SK-N-SH (cell line): ENCODE measurements around the gene MTURN. TPM values are rescaled to one million over a fixed set of nuclear protein-coding genes. Genes with fewer than 3 reads are reported as not detected.

Experiments
- CTCF ChIA-PET: fragments of 300-600, 350-600 bp; formaldehyde crosslinking; extraction: SDS; loops from one replicate; lab custom pipeline; 2021; lab: Yijun Ruan, JAX
- POLR2A ChIA-PET: fragments of 350-600 bp; sonication (Branson Sonifier 250); formaldehyde crosslinking; extraction: SDS; loops from one replicate; lab custom pipeline; 2020; ENCODE audit warnings: antibody characterized with exemption, inconsistent platforms; lab: Yijun Ruan, JAX
- DNase-seq: peaks from one replicate; pipeline ENCODE4 v3.0.0; 2012
- H2AFZ ChIP-seq: fragments of 200-600 bp; sonication (generic); 2 replicates; pipeline ENCODE4 v1.8.1; 2016; ENCODE audit warnings: antibody characterized with exemption, mild to moderate bottlenecking, low read depth
- H3F3A ChIP-seq: fragments of 200-600 bp; sonication (generic); replicated peaks from 2 replicates; pipeline ENCODE3; 2016; ENCODE audit warnings: antibody characterized with exemption, mild to moderate bottlenecking; ENCODE audit not compliant: insufficient read depth
- H3K27ac ChIP-seq, 2 experiments: fragments of 200-500 bp in 1 of 2; fragments of 200-600 bp in 1 of 2; sonication (Bioruptor generic) in 1 of 2; sonication (generic), shearing (Covaris generic) in 1 of 2; 2 replicates each; pipeline versions ENCODE4 v1.5.1 to v1.6.1; 2014 to 2016; ENCODE audit warnings: low read depth in 2 of 2, inconsistent platforms in 1 of 2, low read length in 1 of 2, mild to moderate bottlenecking in 1 of 2, mixed read lengths in 1 of 2
- H3K27me3 ChIP-seq: fragments of 200-600 bp; sonication (generic), shearing (Covaris generic); 2 replicates; pipeline ENCODE4 v1.6.1; 2016; ENCODE audit warnings: mixed run types; ENCODE audit not compliant: insufficient read depth
- H3K36me3 ChIP-seq, 2 experiments: fragments of 200-500 bp in 1 of 2; fragments of 200-600 bp in 1 of 2; sonication (Bioruptor generic) in 1 of 2; sonication (generic) in 1 of 2; replicated peaks in 1 of 2; 2 replicates each; pipeline versions ENCODE3 to v1.5.1; 2014 to 2016; ENCODE audit warnings: low read length in 1 of 2, mild to moderate bottlenecking in 1 of 2; ENCODE audit not compliant: insufficient read depth in 2 of 2, control insufficient read depth in 1 of 2
- H3K4me1 ChIP-seq, 2 experiments: fragments of 200-500 bp in 1 of 2; fragments of 200-600 bp in 1 of 2; sonication (Bioruptor generic) in 1 of 2; sonication (generic), shearing (Covaris generic) in 1 of 2; 2 replicates each; pipeline versions ENCODE4 v1.5.1 to v1.6.1; 2014 to 2016; ENCODE audit warnings: low read depth in 1 of 2, low read length in 1 of 2, mixed run types in 1 of 2; ENCODE audit not compliant: insufficient read depth in 2 of 2, control insufficient read depth in 1 of 2
- H3K4me2 ChIP-seq: fragments of 200-600 bp; sonication (generic), shearing (Covaris generic); 2 replicates; pipeline ENCODE4 v1.6.1; 2017; ENCODE audit warnings: mixed run types
- H3K4me3 ChIP-seq, 2 experiments: fragments of 200-500 bp in 1 of 2; fragments of 200-600 bp in 1 of 2; sonication (Bioruptor generic) in 1 of 2; sonication (generic), shearing (Covaris generic) in 1 of 2; 2 replicates each; pipeline versions ENCODE4 v1.5.1 to v1.8.1; 2014 to 2016; ENCODE audit warnings: low read depth in 2 of 2, inconsistent platforms in 1 of 2, low read length in 1 of 2, mild to moderate bottlenecking in 1 of 2, mixed read lengths in 1 of 2, moderate library complexity in 1 of 2
- H3K79me2 ChIP-seq: fragments of 200-600 bp; sonication (generic); 2 replicates; pipeline ENCODE4 v1.8.1; 2017; ENCODE audit warnings: mild to moderate bottlenecking; ENCODE audit not compliant: insufficient read depth
- H3K9ac ChIP-seq: fragments of 200-600 bp; sonication (generic); 2 replicates; pipeline ENCODE4 v1.6.1; 2017; ENCODE audit warnings: mixed run types
- H3K9me2 ChIP-seq: fragments of 200-600 bp; sonication (generic); 2 replicates; pipeline ENCODE4 v1.6.1; 2017; ENCODE audit warnings: mixed run types
- H3K9me3 ChIP-seq: fragments of 200-600 bp; sonication (generic); 2 replicates; pipeline ENCODE4 v1.6.1; 2017; ENCODE audit warnings: mixed run types, mild to moderate bottlenecking, moderate library complexity
- H4K20me1 ChIP-seq: fragments of 200-600 bp; sonication (generic); 2 replicates; pipeline ENCODE4 v1.6.1; 2017; ENCODE audit warnings: mild to moderate bottlenecking, mixed run types; ENCODE audit not compliant: insufficient read depth
- ELF1 ChIP-seq: IDR thresholded peaks from 2 replicates; pipeline ENCODE4 v1.4.0; 2012
- EZH2phosphoT487 ChIP-seq: fragments of 200-600 bp; sonication (generic); IDR thresholded peaks from 2 replicates; pipeline ENCODE4 v1.6.1; 2017; ENCODE audit warnings: low read depth, mixed run types, mild to moderate bottlenecking, antibody characterized with exemption, moderate library complexity, borderline replicate concordance
- GABPA ChIP-seq: IDR thresholded peaks from 2 replicates; pipeline ENCODE4 v1.4.0; 2012; ENCODE audit warnings: low read depth, mild to moderate bottlenecking
- MEF2A ChIP-seq: IDR thresholded peaks from 2 replicates; pipeline ENCODE4 v1.4.0; 2012; ENCODE audit warnings: low read depth, borderline replicate concordance
- NRF1 ChIP-seq: IDR thresholded peaks from 2 replicates; pipeline ENCODE4 v1.6.1; 2012; ENCODE audit warnings: low read depth, mild to moderate bottlenecking, low read length
- RAD21 ChIP-seq: IDR thresholded peaks from 2 replicates; pipeline ENCODE4 v1.6.1; 2012; ENCODE audit warnings: mild to moderate bottlenecking, low read length
- RFX5 ChIP-seq: IDR thresholded peaks from 2 replicates; pipeline ENCODE4 v1.6.1; 2012; ENCODE audit warnings: mild to moderate bottlenecking, improper control_type of control experiment, low read length
- RXRA ChIP-seq: IDR thresholded peaks from 2 replicates; pipeline ENCODE4 v1.4.0; 2012; ENCODE audit warnings: low read depth, mild to moderate bottlenecking, borderline replicate concordance
- SIN3A ChIP-seq: IDR thresholded peaks from 2 replicates; pipeline ENCODE4 v1.6.1; 2012; ENCODE audit warnings: low read depth, mild to moderate bottlenecking, low read length, moderate library complexity, borderline replicate concordance
- SMC3 ChIP-seq: IDR thresholded peaks from 2 replicates; pipeline ENCODE4 v1.6.1; 2012; ENCODE audit warnings: low read depth, low read length, improper control_type of control experiment
- TAF1 ChIP-seq: IDR thresholded peaks from 2 replicates; pipeline ENCODE4 v1.6.1; 2012; ENCODE audit warnings: low read depth, mild to moderate bottlenecking, low read length, moderate library complexity, borderline replicate concordance
- USF2 ChIP-seq: fragments of 150-350 bp; IDR thresholded peaks from 2 replicates; pipeline ENCODE4 v1.6.1; 2017; ENCODE audit warnings: antibody characterized with exemption, low read length, low read depth, borderline replicate concordance
- ZBTB33 ChIP-seq: IDR thresholded peaks from 2 replicates; pipeline ENCODE4 v1.4.0; 2012; ENCODE audit warnings: low read depth, borderline replicate concordance
- polyA plus RNA-seq, 3 experiments: library from polyadenylated mRNA; depleted of rRNA; stranded (reverse); fragments of >200 nt; gene quantifications; 2 replicates each; pipeline ENCODE4 v1.2.3, GENCODE V29; 2012
- TF ChIP-seq, protein P1 (sequence below): fragments of 150-350 bp; IDR thresholded peaks from 2 replicates; pipeline ENCODE4 v1.6.1; 2016; ENCODE audit warnings: mild to moderate bottlenecking, low read depth, low read length
- TF ChIP-seq, protein P2 (sequence below): IDR thresholded peaks from 2 replicates; pipeline ENCODE4 v1.6.1; 2012; ENCODE audit warnings: mild to moderate bottlenecking, low read depth, low read length, moderate library complexity

Gene MTURN
- polyA plus RNA-seq, 1 of the 3 experiments (the other 2 are of a cell fraction): 9.0 TPM

DNA sequence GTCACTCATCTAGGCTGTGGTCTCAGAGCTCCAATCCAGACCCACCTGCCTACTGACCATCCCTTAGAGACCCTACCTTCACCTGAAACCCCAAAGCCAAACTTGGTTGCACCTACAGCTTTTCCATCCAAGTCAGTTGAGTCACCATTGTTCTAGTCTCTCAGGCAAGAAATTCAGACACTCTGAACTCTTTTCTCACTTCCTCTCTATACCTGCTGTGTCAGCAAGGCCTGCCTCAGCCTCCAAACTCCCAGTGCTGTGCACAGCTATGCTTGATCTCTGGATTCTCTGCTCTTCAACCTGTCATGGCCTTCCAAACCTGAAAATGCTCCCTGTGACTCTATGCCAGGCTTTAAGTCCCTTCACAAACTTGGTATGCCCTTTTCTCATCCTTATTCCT, 47.4 kb upstream of the MTURN start:
- H3K27ac ChIP-seq: no peak overlapping the region

More for the DNA sequence above, 47.4 kb upstream of the MTURN start:
- Histone ChIP-seq H2AFZ (no peak overlapping the region), H3K9me3 (no peaks in the 10 kb centered on the region), H3K27me3 (no peaks in the 10 kb centered on the region), H3K9ac (no peak overlapping the region), H3K4me1 (peaks cover under 1 to 8% of the 10 kb centered on the region in 2 experiments), H3K79me2 (no peaks in the 10 kb centered on the region), H3K9me2 (no peaks in the 10 kb centered on the region), H3K4me3 (no peak overlapping the region), H3K36me3 (peaks cover 0 to 35% of the 10 kb centered on the region in 2 experiments), H3F3A (peaks cover 22% of the 10 kb centered on the region), H3K4me2 (no peak overlapping the region), H4K20me1 (no peaks in the 10 kb centered on the region)
- no peak for DNase-seq
- TF ChIP-seq SIN3A: no peak
- TF ChIP-seq RXRA: no peak
- TF ChIP-seq, protein P1, sequence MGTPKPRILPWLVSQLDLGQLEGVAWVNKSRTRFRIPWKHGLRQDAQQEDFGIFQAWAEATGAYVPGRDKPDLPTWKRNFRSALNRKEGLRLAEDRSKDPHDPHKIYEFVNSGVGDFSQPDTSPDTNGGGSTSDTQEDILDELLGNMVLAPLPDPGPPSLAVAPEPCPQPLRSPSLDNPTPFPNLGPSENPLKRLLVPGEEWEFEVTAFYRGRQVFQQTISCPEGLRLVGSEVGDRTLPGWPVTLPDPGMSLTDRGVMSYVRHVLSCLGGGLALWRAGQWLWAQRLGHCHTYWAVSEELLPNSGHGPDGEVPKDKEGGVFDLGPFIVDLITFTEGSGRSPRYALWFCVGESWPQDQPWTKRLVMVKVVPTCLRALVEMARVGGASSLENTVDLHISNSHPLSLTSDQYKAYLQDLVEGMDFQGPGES: no peak
- no peak for TF ChIP-seq GABPA
- TF ChIP-seq RFX5: no peak
- TF ChIP-seq, protein P2, sequence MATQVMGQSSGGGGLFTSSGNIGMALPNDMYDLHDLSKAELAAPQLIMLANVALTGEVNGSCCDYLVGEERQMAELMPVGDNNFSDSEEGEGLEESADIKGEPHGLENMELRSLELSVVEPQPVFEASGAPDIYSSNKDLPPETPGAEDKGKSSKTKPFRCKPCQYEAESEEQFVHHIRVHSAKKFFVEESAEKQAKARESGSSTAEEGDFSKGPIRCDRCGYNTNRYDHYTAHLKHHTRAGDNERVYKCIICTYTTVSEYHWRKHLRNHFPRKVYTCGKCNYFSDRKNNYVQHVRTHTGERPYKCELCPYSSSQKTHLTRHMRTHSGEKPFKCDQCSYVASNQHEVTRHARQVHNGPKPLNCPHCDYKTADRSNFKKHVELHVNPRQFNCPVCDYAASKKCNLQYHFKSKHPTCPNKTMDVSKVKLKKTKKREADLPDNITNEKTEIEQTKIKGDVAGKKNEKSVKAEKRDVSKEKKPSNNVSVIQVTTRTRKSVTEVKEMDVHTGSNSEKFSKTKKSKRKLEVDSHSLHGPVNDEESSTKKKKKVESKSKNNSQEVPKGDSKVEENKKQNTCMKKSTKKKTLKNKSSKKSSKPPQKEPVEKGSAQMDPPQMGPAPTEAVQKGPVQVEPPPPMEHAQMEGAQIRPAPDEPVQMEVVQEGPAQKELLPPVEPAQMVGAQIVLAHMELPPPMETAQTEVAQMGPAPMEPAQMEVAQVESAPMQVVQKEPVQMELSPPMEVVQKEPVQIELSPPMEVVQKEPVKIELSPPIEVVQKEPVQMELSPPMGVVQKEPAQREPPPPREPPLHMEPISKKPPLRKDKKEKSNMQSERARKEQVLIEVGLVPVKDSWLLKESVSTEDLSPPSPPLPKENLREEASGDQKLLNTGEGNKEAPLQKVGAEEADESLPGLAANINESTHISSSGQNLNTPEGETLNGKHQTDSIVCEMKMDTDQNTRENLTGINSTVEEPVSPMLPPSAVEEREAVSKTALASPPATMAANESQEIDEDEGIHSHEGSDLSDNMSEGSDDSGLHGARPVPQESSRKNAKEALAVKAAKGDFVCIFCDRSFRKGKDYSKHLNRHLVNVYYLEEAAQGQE: no peak
- TF ChIP-seq TAF1: no peak
- TF ChIP-seq NRF1: no peak
- no peak for TF ChIP-seq EZH2phosphoT487
- no peak for TF ChIP-seq RAD21
- TF ChIP-seq MEF2A: no peak
- TF ChIP-seq ZBTB33: no peak
- no peak for TF ChIP-seq ELF1
- no peak for TF ChIP-seq USF2
- TF ChIP-seq SMC3: no peak
- ChIA-PET CTCF (interaction anchor here (1.0 to 6.7 kb wide), 3 partner anchors 13 to 198 kb away, joined by 3 to 47 read pairs (median 28); no protein-coding TSS in a partner anchor), POLR2A (no interaction called here)
